Measurements from ENCODE around the gene HSD11B2.

- TF ChIP-seq TARDBP (IDR thresholded peaks at IDR 0.05; ENCODE audit: borderline replicate concordance) (no peak), RAD21 (IDR thresholded peaks at IDR 0.05; ENCODE audit: insufficient read depth, low read depth, low read length) (no peak), CTCF (IDR thresholded peaks at IDR 0.05 in 2 of 3, conservative IDR thresholded peaks at IDR 0.05 in 1 of 3; ENCODE audit: control insufficient read depth in 2 of 3, extremely low read depth in 1 of 3, insufficient read depth in 1 of 3, low read depth in 3 of 3, low read length in 3 of 3) (no peak), CUX1 (IDR thresholded peaks at IDR 0.05; ENCODE audit: insufficient replicate concordance, low read depth, low read length) (no peak), NFYA (IDR thresholded peaks at IDR 0.05; ENCODE audit: borderline replicate concordance, low read depth, low read length) (no peak), EZH2 (IDR thresholded peaks at IDR 0.05; ENCODE audit: borderline replicate concordance, control insufficient read depth, low read depth, low read length) (no peak), FOXM1 (IDR thresholded peaks at IDR 0.05; ENCODE audit: low read depth, low read length) (no peak), ESRRA (IDR thresholded peaks at IDR 0.05; ENCODE audit: low read length) (no peak), POLR2AphosphoS2 (IDR thresholded peaks at IDR 0.05; ENCODE audit: low read depth, low read length) (no peak), MYC (IDR thresholded peaks at IDR 0.05; ENCODE audit: insufficient read depth, insufficient read length, insufficient replicate concordance, low read length, severe bottlenecking) (no peak), NFYB (IDR thresholded peaks at IDR 0.05; ENCODE audit: insufficient read depth, low read depth, low read length) (no peak), NR2C2 (IDR thresholded peaks at IDR 0.05; ENCODE audit: borderline replicate concordance, control insufficient read depth, insufficient read length, low read depth) (no peak)
Observed at GRCh38 chr16:67442581-67443255, 11.8 kb downstream of the HSD11B2 start.
